Naive thymus-derived CD4-positive, alpha-beta T cell (primary cell): ENCODE results near the gene TRPV6. TPM values are rescaled to one million over a fixed set of nuclear protein-coding genes. Genes with fewer than 3 reads are reported as not detected.

ENCODE experiments used
- ATAC-seq: fragments of 150-1000 bp; cut with Tn5 transposase; 2 replicates; pipeline ENCODE4 v1.10.0; 2021; ENCODE audit warnings: mild to moderate bottlenecking, moderate library complexity
- CTCF ChIA-PET: fragments of 350-600 bp; sonication (Branson Sonifier 250); formaldehyde crosslinking; loops from one replicate; lab custom pipeline; 2021; ENCODE audit warnings: antibody characterized with exemption; lab: Charles Lee
- POLR2A ChIA-PET: fragments of 350-600 bp; sonication (Branson Sonifier 250); formaldehyde crosslinking; loops from one replicate; lab custom pipeline; 2021; ENCODE audit warnings: antibody characterized with exemption, inconsistent platforms; lab: Charles Lee
- DNase-seq, 9 donors: peaks; one replicate each; pipeline versions ENCODE4 v3.0.0 to v3.0.0-alpha.2; 2020 to 2022; ENCODE audit warnings: mixed read lengths in 1 of 9
- H3K27ac ChIP-seq: one replicate; pipeline ENCODE4 v1.7.0; 2013; ENCODE audit warnings: mild to moderate bottlenecking, low read depth, low read length, moderate library complexity
- H3K27me3 ChIP-seq, 2 donors: one replicate each; pipeline ENCODE4 v1.7.0; 2013; ENCODE audit warnings: low read length in 2 of 2, mild to moderate bottlenecking in 2 of 2, moderate library complexity in 2 of 2; ENCODE audit not compliant: control insufficient read depth in 2 of 2, insufficient read depth in 2 of 2
- H3K36me3 ChIP-seq, 3 experiments: 1 replicate in 2 of 3; 2 replicates in 1 of 3; pipeline ENCODE4 v1.7.0; 2013; ENCODE audit warnings: low read length in 3 of 3, mild to moderate bottlenecking in 3 of 3, moderate library complexity in 1 of 3; ENCODE audit not compliant: insufficient read depth in 3 of 3, control insufficient read depth in 2 of 3
- H3K4me1 ChIP-seq, 2 donors: one replicate each; pipeline ENCODE4 v1.7.0; 2013; ENCODE audit warnings: low read length in 2 of 2, mild to moderate bottlenecking in 2 of 2, moderate library complexity in 1 of 2; ENCODE audit not compliant: control insufficient read depth in 2 of 2, insufficient read depth in 2 of 2
- H3K4me3 ChIP-seq: 2 replicates; pipeline ENCODE4 v1.7.0; 2013; ENCODE audit warnings: mild to moderate bottlenecking, low read length
- H3K9me3 ChIP-seq, 3 experiments: 1 replicate in 2 of 3; 2 replicates in 1 of 3; pipeline ENCODE4 v1.7.0; 2013; ENCODE audit warnings: low read length in 3 of 3; ENCODE audit not compliant: control insufficient read depth in 2 of 3
- H3K27ac Mint-ChIP-seq, 9 donors: one replicate each; pipeline ENCODE4 v1.8.0; 2020 to 2022; ENCODE audit warnings: mixed read lengths in 9 of 9, mild to moderate bottlenecking in 8 of 9, moderate library complexity in 5 of 9, inconsistent platforms in 2 of 9
- H3K27me3 Mint-ChIP-seq, 5 donors: one replicate each; pipeline ENCODE4 v1.8.0; 2021 to 2022; ENCODE audit warnings: mixed read lengths in 5 of 5, mild to moderate bottlenecking in 1 of 5
- H3K36me3 Mint-ChIP-seq, 5 donors: one replicate each; pipeline ENCODE4 v1.8.0; 2020 to 2022; ENCODE audit warnings: mixed read lengths in 5 of 5, mild to moderate bottlenecking in 3 of 5, inconsistent platforms in 1 of 5
- H3K4me1 Mint-ChIP-seq, 7 donors: one replicate each; pipeline ENCODE4 v1.8.0; 2020 to 2022; ENCODE audit warnings: mixed read lengths in 7 of 7, mild to moderate bottlenecking in 3 of 7, inconsistent platforms in 1 of 7
- H3K4me3 Mint-ChIP-seq, 10 donors: one replicate each; pipeline ENCODE4 v1.8.0; 2020 to 2022; ENCODE audit warnings: mild to moderate bottlenecking in 10 of 10, mixed read lengths in 10 of 10, moderate library complexity in 6 of 10, inconsistent platforms in 2 of 10
- H3K9me3 Mint-ChIP-seq, 11 donors: one replicate each; pipeline ENCODE4 v1.8.0; 2020 to 2022; ENCODE audit warnings: mixed read lengths in 11 of 11, mild to moderate bottlenecking in 4 of 11, inconsistent platforms in 1 of 11, moderate library complexity in 1 of 11
- intact Hi-C, 2 donors: fragments of 100-400 bp; cut with micrococcal nuclease; formaldehyde crosslinking; loops; one replicate each; pipeline ENCODE4 v1.15.1; 2023
- polyA plus RNA-seq, 2 donors: library from polyadenylated mRNA; unstranded; fragments of 300-500 nt; fragmentation: Illumina TruSeq; gene quantifications; one replicate each; pipeline ENCODE4 v1.2.3, GENCODE V29; 2021
- total RNA-seq, 6 experiments: library from RNA in 5 of 6; stranded (reverse) in 5 of 6; gene quantifications; 1 replicate in 5 of 6; 2 replicates in 1 of 6; pipeline ENCODE4 v1.2.3 and lab custom pipeline; 2021 to 2026

The TRPV6 gene
- total and polyA plus RNA-seq, 7 experiments from 2014 or later: 0.05 TPM; not detected in 6

DNA sequence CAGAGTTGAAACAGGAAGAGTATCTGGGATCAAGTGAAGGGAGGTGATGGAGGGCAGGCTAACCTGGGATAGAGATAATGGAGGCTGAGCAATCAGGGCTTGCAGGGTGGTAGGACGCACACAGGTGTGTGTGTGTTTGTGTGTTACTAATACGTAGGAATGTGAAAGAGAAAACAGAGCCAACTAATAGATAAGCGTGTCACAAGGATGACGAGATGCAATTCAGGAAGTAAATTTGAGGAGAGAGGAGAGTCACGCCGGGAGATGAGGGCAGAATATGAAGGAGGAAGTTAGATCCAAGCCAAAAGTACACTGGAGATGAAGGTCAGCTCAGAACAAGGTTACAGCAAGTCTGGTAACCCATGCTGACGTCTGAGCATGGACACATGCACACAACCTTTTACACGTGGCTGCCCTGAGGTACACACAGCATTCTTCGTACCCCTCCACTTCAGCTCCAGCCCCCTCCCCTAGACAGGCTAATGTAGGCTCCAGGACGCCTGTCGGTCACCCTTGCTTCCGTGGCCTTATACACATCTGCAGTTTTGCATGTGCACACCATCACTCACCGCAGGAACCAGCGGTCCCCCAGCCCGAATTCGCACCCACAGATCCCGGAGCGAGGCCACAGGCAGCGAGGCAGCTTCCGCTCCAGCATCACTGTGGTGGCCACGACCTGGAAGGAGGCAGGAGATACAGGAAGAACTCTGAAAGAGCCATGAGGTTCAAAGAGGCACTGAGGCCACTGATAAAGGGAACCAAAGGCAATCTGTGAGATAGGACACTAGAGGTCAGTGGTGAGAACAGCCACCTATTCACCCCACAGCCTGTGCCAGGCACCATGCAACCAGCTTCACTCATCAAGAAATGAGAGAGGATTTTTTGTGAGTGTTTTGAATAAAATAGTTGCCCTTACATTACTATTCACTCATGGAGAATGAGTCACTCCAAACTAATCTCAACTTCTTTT lies 23.7 kb upstream of the TRPV6 start:
- Mint-ChIP-seq H3K4me1 (peaks cover 0 to 7% (median 0%) of the 10 kb centered on the region in 7 donors), H3K9me3 (peaks cover 0 to 12% (median 0%) of the 10 kb centered on the region in 11 donors), H3K27me3 (peaks cover 16 to 40% (median 20%) of the 10 kb centered on the region in 5 donors), H3K4me3 (no peak overlapping the region), H3K27ac (no peak overlapping the region), H3K36me3 (peaks cover 0 to 3% (median 0%) of the 10 kb centered on the region in 5 donors)
- H3K27ac ChIP-seq: no peak overlapping the region
- H3K27me3 ChIP-seq: peaks cover 0 to 2% of the 10 kb centered on the region in 2 donors
- H3K9me3 ChIP-seq: peaks cover 0 to 3% (median 0%) of the 10 kb centered on the region in 3 experiments
- no peak for DNase-seq
- no peaks in the 10 kb centered on the region for H3K4me1 ChIP-seq
- H3K36me3 ChIP-seq: no peaks in the 10 kb centered on the region
- no peak overlapping the region for H3K4me3 ChIP-seq
- ChIA-PET CTCF (no interaction called here), POLR2A (interaction anchor here (0.7 kb wide), 1 partner anchor 15 kb away, joined by 3 read pairs; no protein-coding TSS in a partner anchor)
- intact Hi-C loops: no loop called here
- peak; percentile 72 for ATAC-seq

DNA sequence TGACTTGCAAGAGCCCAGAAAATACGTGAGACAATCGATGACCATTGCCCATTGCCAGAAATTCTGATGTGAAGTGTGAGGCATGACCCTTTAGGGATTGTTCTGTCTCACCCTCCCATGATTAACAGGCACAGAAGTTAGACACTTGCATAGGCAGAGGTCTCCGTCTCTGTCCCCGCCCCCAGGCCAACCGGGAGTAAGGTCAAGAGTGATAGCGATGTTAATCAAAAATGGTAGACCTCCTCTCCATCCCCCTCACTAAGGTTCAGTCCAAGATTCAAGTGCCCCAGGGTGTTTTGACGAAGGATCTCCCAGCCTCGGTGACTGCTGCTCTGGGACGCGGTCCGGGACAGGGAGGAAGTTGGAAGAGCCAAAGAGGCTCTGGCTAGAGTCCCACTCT lies 22.7 kb upstream of the TRPV6 start:
- CTCF ChIA-PET: no interaction called here
- peaks cover 0 to 7% (median 0%) of the 10 kb centered on the region in 7 donors for H3K4me1 Mint-ChIP-seq
- no peak for ATAC-seq
- peaks cover 0 to 13% (median 0%) of the 10 kb centered on the region in 11 donors for H3K9me3 Mint-ChIP-seq
- Histone ChIP-seq H3K4me1 (no peaks in the 10 kb centered on the region), H3K36me3 (no peaks in the 10 kb centered on the region), H3K27ac (no peak overlapping the region), H3K27me3 (peaks cover 0 to 2% of the 10 kb centered on the region in 2 donors), H3K4me3 (no peak overlapping the region), H3K9me3 (peaks cover 0 to 3% (median 0%) of the 10 kb centered on the region in 3 experiments)
- intact Hi-C loops: no loop called here
- H3K36me3 Mint-ChIP-seq: peaks cover 0 to 3% (median 0%) of the 10 kb centered on the region in 5 donors
- peaks cover 13 to 35% (median 18%) of the 10 kb centered on the region in 5 donors for H3K27me3 Mint-ChIP-seq
- no peak overlapping the region for H3K4me3 Mint-ChIP-seq
- no peak for DNase-seq
- no peak overlapping the region for H3K27ac Mint-ChIP-seq
- POLR2A ChIA-PET: no interaction called here

DNA sequence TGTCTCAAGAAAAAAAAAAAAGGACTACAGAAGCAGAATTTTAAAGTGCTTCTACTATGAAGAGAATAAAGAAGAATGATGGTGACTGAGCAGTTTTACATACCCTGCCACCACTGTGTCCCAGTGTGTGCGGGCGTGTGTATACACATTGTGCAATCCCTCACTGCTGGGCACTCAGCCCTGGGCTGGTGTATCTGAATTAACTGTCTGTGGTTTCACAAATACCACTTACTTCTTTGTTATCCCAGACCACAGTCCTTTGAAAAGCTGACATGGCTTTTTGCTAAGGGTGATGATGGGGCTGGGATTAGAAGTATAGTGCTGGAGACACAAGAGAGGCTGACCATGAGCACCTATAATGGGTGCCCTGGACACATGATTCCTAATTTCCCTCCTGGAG lies 21.1 kb upstream of the TRPV6 start:
- no peak overlapping the region for H3K27ac Mint-ChIP-seq
- Histone ChIP-seq H3K36me3 (no peaks in the 10 kb centered on the region), H3K4me3 (no peak overlapping the region), H3K27me3 (peaks cover 0 to 2% of the 10 kb centered on the region in 2 donors), H3K9me3 (peaks cover 0 to 3% (median 0%) of the 10 kb centered on the region in 3 experiments), H3K4me1 (no peaks in the 10 kb centered on the region), H3K27ac (no peak overlapping the region)
- peaks cover 0 to 18% (median 0%) of the 10 kb centered on the region in 11 donors for H3K9me3 Mint-ChIP-seq
- DNase-seq (no peak), ATAC-seq (no peak)
- intact Hi-C loops: no loop called here
- CTCF ChIA-PET: no interaction called here
- H3K4me3 Mint-ChIP-seq: no peak overlapping the region
- H3K4me1 Mint-ChIP-seq: peaks cover 0 to 7% (median 0%) of the 10 kb centered on the region in 7 donors
- peaks cover 6 to 31% (median 18%) of the 10 kb centered on the region in 5 donors for H3K27me3 Mint-ChIP-seq
- H3K36me3 Mint-ChIP-seq: peaks cover 0 to 3% (median 0%) of the 10 kb centered on the region in 5 donors
- POLR2A ChIA-PET: no interaction called here

DNA sequence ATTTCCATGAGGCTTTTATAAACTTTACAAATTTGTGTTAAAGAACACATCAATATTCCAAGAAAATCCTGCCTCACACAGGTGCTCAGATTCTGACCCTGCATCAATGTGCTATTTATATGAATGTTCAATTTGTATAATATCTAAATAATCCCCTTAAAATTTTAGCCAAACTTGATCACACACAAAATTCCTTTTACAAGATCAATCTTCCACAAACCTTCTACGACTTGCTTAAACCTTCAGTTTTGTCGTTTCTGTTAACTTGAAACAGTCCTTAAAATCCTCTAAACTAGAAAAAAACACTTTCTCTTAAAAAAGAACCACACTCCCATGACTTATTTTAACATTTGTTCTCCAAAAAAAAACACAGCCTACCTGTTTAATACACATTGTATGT lies 20.2 kb upstream of the TRPV6 start:
- DNase-seq: no peak
- H3K36me3 ChIP-seq: no peaks in the 10 kb centered on the region
- H3K9me3 Mint-ChIP-seq: peaks cover 0 to 18% (median 0%) of the 10 kb centered on the region in 11 donors
- no peak for ATAC-seq
- peaks cover 0 to 3% (median 0%) of the 10 kb centered on the region in 3 experiments for H3K9me3 ChIP-seq
- H3K4me1 Mint-ChIP-seq: peaks cover 0 to 7% (median 0%) of the 10 kb centered on the region in 7 donors
- no peak overlapping the region for H3K27ac ChIP-seq
- H3K36me3 Mint-ChIP-seq: peaks cover 0 to 3% (median 0%) of the 10 kb centered on the region in 5 donors
- H3K4me3 Mint-ChIP-seq: no peak overlapping the region
- POLR2A ChIA-PET: no interaction called here
- no peak overlapping the region for H3K27ac Mint-ChIP-seq
- peaks cover 0 to 2% of the 10 kb centered on the region in 2 donors for H3K27me3 ChIP-seq
- intact Hi-C loops: no loop called here
- no peak overlapping the region for H3K4me3 ChIP-seq
- CTCF ChIA-PET: no interaction called here
- peaks cover 6 to 26% (median 17%) of the 10 kb centered on the region in 5 donors for H3K27me3 Mint-ChIP-seq
- no peaks in the 10 kb centered on the region for H3K4me1 ChIP-seq

DNA sequence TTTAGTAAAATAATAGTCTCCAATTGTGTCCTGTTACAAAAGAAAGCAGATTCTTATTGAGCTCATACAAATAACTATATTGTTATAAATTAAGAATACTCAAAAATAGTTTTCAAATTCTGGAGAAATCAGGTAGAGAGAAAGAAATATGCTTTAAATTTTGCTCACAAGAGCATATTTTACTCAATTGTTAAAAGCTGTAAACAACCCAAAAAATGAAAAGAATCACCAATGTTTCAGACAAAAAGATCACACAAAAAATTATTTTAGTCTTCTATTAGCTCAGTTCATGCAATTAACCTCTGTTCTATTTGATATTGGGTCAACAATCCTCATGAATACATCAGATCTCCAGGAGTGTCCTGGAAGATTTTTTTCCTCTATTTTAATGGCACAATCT lies 18.6 kb upstream of the TRPV6 start:
- no peak overlapping the region for H3K4me3 Mint-ChIP-seq
- H3K27me3 Mint-ChIP-seq: peaks cover 0 to 21% (median 15%) of the 10 kb centered on the region in 5 donors
- H3K4me1 Mint-ChIP-seq: peaks cover 0 to 5% (median 0%) of the 10 kb centered on the region in 7 donors
- no peaks in the 10 kb centered on the region for H3K36me3 ChIP-seq
- ChIA-PET CTCF (no interaction called here), POLR2A (no interaction called here)
- intact Hi-C loops: no loop called here
- H3K4me3 ChIP-seq: no peak overlapping the region
- H3K9me3 ChIP-seq: peaks cover 0 to 3% (median 0%) of the 10 kb centered on the region in 3 experiments
- peaks cover 0 to 2% of the 10 kb centered on the region in 2 donors for H3K27me3 ChIP-seq
- H3K27ac ChIP-seq: no peak overlapping the region
- H3K27ac Mint-ChIP-seq: no peak overlapping the region
- peaks cover 0 to 3% (median 0%) of the 10 kb centered on the region in 5 donors for H3K36me3 Mint-ChIP-seq
- DNase-seq (no peak), ATAC-seq (no peak)
- H3K9me3 Mint-ChIP-seq: peaks cover 0 to 18% (median 0%) of the 10 kb centered on the region in 11 donors
- no peaks in the 10 kb centered on the region for H3K4me1 ChIP-seq

DNA sequence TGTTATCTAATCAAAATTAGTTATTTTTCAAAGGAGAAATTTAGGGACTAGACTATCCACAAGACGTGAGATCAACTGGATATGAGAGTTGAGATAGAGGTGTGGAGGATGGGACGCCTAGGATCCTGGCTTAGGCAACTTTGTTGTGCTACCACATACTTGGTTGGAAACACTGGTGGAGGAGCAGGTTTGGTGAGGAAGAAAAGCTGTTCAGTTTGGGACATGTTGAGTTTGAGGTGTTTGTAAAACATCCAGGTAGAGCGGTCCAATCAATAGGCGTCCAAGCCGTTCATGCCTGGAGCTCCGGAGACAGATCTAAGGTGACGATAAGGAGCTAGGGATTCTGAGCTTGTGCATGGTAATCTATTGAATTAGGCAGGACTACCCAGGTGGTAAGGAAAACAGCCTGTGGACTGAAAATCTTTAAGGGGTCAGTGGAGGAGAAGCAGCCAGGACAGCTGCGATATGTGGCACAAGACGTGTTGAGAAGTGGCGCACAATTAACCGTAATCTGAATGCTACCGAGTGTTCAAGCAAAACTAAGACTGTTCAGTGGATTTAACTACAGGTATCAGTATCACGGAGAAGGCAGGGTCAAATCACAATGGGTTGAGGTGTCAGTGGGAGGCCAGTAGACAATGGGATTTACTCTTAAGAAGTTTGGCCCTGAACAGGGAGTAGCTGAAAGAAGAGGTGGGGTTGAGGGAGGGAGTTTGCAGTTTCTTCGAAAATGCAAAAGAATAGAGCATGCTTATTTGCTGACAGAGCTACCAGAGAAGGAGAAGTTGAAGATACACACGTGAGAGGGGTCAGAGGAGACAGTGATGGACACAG lies 16.1 kb upstream of the TRPV6 start:
- Mint-ChIP-seq H3K4me1 (no peaks in the 10 kb centered on the region), H3K36me3 (peaks cover 0 to 3% (median 0%) of the 10 kb centered on the region in 5 donors), H3K9me3 (peaks cover 0 to 18% (median 0%) of the 10 kb centered on the region in 11 donors), H3K27me3 (peaks cover 0 to 25% (median 0%) of the 10 kb centered on the region in 5 donors), H3K4me3 (no peak overlapping the region), H3K27ac (no peak overlapping the region)
- POLR2A ChIA-PET: no interaction called here
- Histone ChIP-seq H3K27me3 (peaks cover 0 to 2% of the 10 kb centered on the region in 2 donors), H3K4me3 (no peak overlapping the region), H3K4me1 (no peaks in the 10 kb centered on the region), H3K27ac (no peak overlapping the region), H3K36me3 (no peaks in the 10 kb centered on the region), H3K9me3 (peaks cover 0 to 3% (median 0%) of the 10 kb centered on the region in 3 experiments)
- intact Hi-C loops: no loop called here
- DNase-seq: no peak
- ATAC-seq: no peak
- CTCF ChIA-PET: no interaction called here
